Testis (tissue), 2 donors: Measurements from ENCODE around the gene C1orf35.

Experiments
- POLR2A ChIP-seq: fragments of 450-650 bp; IDR thresholded peaks from one replicate; pipeline ENCODE4 v1.6.1; 2017; ENCODE audit warnings: antibody characterized with exemption, mild to moderate bottlenecking, moderate library complexity
- TF ChIP-seq, protein P1 (sequence below), 3 experiments: fragments of 450-650 bp in 2 of 3; fragments of 200-600 bp in 1 of 3; sonication (generic) in 1 of 3; IDR thresholded peaks; one replicate each; pipeline ENCODE4 v1.5.1; 2016 to 2019; ENCODE audit warnings: antibody characterized with exemption in 3 of 3, mild to moderate bottlenecking in 2 of 3, moderate library complexity in 1 of 3

DNA sequence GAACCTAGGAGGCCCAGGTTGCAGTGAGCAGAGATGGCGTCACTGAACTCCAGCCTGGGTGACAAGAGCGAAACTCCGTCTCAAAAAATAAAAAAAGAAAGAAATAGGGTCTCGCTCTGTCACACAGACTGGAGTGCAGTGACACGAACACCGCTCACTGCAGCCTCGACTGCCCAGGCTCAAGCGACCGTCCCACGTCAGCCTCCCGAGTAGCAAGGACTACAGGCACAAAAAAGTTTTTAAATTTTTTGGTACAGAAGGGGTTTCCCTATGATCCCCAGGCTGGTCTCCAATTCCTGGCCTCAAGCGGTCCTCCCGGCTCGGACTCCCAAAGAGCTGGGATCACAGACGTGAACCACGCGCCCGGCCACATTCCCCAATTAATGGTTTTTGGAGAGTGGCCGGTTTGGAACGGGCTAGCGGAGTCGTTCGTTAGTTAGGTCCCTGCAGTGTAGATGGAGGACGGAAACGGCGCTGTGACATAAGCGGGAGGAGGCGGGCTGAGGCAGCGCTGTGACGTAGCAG, 36.3 kb upstream of the C1orf35 start:
- TF ChIP-seq POLR2A = no peak
- TF ChIP-seq, protein P1, sequence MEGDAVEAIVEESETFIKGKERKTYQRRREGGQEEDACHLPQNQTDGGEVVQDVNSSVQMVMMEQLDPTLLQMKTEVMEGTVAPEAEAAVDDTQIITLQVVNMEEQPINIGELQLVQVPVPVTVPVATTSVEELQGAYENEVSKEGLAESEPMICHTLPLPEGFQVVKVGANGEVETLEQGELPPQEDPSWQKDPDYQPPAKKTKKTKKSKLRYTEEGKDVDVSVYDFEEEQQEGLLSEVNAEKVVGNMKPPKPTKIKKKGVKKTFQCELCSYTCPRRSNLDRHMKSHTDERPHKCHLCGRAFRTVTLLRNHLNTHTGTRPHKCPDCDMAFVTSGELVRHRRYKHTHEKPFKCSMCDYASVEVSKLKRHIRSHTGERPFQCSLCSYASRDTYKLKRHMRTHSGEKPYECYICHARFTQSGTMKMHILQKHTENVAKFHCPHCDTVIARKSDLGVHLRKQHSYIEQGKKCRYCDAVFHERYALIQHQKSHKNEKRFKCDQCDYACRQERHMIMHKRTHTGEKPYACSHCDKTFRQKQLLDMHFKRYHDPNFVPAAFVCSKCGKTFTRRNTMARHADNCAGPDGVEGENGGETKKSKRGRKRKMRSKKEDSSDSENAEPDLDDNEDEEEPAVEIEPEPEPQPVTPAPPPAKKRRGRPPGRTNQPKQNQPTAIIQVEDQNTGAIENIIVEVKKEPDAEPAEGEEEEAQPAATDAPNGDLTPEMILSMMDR (IDR thresholded peaks at IDR 0.05) = no peak
